ENCODE data around the gene PFDN1.
"Not testable (repeated sequence)": the region's sequence is repeated elsewhere in the genome, so short reads cannot be mapped to it uniquely, and the experiment has no call there.

DNA sequence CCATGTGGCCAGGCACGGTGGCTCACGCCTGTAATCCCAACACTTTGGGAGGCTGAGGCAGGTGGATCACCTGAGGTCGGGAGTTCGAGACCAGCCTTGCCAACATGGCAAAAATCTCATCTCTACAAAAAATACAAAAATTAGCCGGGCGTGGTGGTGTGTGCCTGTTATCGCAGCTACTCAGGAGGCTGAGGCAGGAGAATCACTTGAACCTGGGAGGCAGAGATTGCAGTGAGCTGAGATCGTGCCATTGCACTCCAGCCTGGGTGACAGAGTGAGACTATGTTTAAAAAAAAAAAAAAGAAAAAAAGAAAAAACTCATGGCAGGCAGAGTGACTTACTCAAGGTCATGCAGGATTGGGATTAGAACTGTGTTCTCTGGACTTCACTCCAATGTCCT is 40.9 kb upstream of the PFDN1 start:
- TF ChIP-seq, protein P1, sequence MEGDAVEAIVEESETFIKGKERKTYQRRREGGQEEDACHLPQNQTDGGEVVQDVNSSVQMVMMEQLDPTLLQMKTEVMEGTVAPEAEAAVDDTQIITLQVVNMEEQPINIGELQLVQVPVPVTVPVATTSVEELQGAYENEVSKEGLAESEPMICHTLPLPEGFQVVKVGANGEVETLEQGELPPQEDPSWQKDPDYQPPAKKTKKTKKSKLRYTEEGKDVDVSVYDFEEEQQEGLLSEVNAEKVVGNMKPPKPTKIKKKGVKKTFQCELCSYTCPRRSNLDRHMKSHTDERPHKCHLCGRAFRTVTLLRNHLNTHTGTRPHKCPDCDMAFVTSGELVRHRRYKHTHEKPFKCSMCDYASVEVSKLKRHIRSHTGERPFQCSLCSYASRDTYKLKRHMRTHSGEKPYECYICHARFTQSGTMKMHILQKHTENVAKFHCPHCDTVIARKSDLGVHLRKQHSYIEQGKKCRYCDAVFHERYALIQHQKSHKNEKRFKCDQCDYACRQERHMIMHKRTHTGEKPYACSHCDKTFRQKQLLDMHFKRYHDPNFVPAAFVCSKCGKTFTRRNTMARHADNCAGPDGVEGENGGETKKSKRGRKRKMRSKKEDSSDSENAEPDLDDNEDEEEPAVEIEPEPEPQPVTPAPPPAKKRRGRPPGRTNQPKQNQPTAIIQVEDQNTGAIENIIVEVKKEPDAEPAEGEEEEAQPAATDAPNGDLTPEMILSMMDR (conservative IDR thresholded peaks at IDR 0.05; ENCODE audit: low read depth, low read length), result not testable (repeated sequence)
- not testable (repeated sequence) for TF ChIP-seq EZH2 (IDR thresholded peaks at IDR 0.05; ENCODE audit: borderline replicate concordance, low read depth, low read length, poor library complexity, severe bottlenecking)

All from A673 (cell line).